CD4-positive, alpha-beta T cell (primary cell): ENCODE results near the gene MYH14. TPM values are rescaled to one million over a fixed set of nuclear protein-coding genes. Genes with fewer than 3 reads are reported as not detected.

Experiments used
- ATAC-seq: fragments of 200-7000 bp; cut with Tn5 transposase; one replicate; pipeline ENCODE4 v1.10.0; 2022; ENCODE audit warnings: mild to moderate bottlenecking; ENCODE audit not compliant: poor library complexity
- CTCF ChIA-PET: fragments of 350-600 bp; sonication (Branson Sonifier 250); formaldehyde crosslinking; loops from one replicate; lab custom pipeline; 2021; ENCODE audit warnings: antibody characterized with exemption, inconsistent platforms; lab: Charles Lee
- POLR2A ChIA-PET: fragments of 350-600 bp; sonication (Branson Sonifier 250); formaldehyde crosslinking; loops from one replicate; lab custom pipeline; 2021; ENCODE audit warnings: antibody characterized with exemption, inconsistent platforms; lab: Charles Lee
- DNase-seq, 14 experiments: peaks; one replicate each; pipeline ENCODE4 v3.0.0-alpha.2; 2013 to 2020; ENCODE audit warnings: mixed read lengths in 2 of 14
- H3K27ac ChIP-seq, 2 donors: one replicate each; pipeline versions ENCODE4 v1.5.1 to v1.7.0; 2013; ENCODE audit warnings: low read length in 2 of 2, low read depth in 1 of 2, mild to moderate bottlenecking in 1 of 2
- H3K27me3 ChIP-seq, 2 experiments: 1 replicate in 1 of 2; 2 replicates in 1 of 2; pipeline versions ENCODE4 v1.6.1 to v1.7.0; 2013; ENCODE audit warnings: low read length in 2 of 2, control low read depth in 1 of 2, mild to moderate bottlenecking in 1 of 2, moderate library complexity in 1 of 2; ENCODE audit not compliant: insufficient read depth in 2 of 2, control insufficient read depth in 1 of 2
- H3K36me3 ChIP-seq: one replicate; pipeline ENCODE4 v1.6.1; 2013; ENCODE audit warnings: low read length, control low read depth; ENCODE audit not compliant: insufficient read depth
- H3K4me1 ChIP-seq: one replicate; pipeline ENCODE4 v1.6.1; 2013; ENCODE audit warnings: low read length, control low read depth; ENCODE audit not compliant: insufficient read depth
- H3K4me3 ChIP-seq: one replicate; pipeline ENCODE4 v1.5.1; 2013; ENCODE audit warnings: mild to moderate bottlenecking, low read length, moderate library complexity
- H3K9me3 ChIP-seq, 2 experiments: 1 replicate in 1 of 2; 2 replicates in 1 of 2; pipeline versions ENCODE4 v1.6.1 to v1.7.0; 2013; ENCODE audit warnings: low read length in 2 of 2, mild to moderate bottlenecking in 2 of 2, control low read depth in 1 of 2, moderate library complexity in 1 of 2; ENCODE audit not compliant: control insufficient read depth in 1 of 2, insufficient read depth in 1 of 2
- H3K27ac Mint-ChIP-seq: one replicate; pipeline ENCODE4 v1.8.0; 2020; ENCODE audit warnings: mixed read lengths
- H3K27me3 Mint-ChIP-seq: one replicate; pipeline ENCODE4 v1.8.0; 2021; ENCODE audit warnings: mixed read lengths
- H3K36me3 Mint-ChIP-seq: one replicate; pipeline ENCODE4 v1.8.0; 2021; ENCODE audit warnings: low read depth, mixed read lengths
- H3K4me1 Mint-ChIP-seq: one replicate; pipeline ENCODE4 v1.8.0; 2021; ENCODE audit warnings: low read depth, mixed read lengths
- H3K4me3 Mint-ChIP-seq: one replicate; pipeline ENCODE4 v1.8.0; 2020; ENCODE audit warnings: mild to moderate bottlenecking, mixed read lengths
- H3K9me3 Mint-ChIP-seq: one replicate; pipeline ENCODE4 v1.8.0; 2020; ENCODE audit warnings: mixed read lengths
- intact Hi-C, 2 experiments: fragments of 100-400 bp; cut with DNase I in 1 of 2; cut with micrococcal nuclease in 1 of 2; formaldehyde crosslinking; loops; one replicate each; pipeline versions ENCODE4 v1.15.1 to v1.9.0; 2023 to 2025; cut with DNase I, micrococcal nuclease
- total RNA-seq, 174 experiments: library from RNA in 2 of 174; stranded (reverse) in 2 of 174; gene quantifications; one replicate each; pipeline ENCODE4 v1.2.3 and lab custom pipeline; 2021 to 2026
- TF ChIP-seq, protein P1 (sequence below): fragments of 200-600 bp; IDR thresholded peaks from one replicate; pipeline ENCODE4 v1.8.0; 2022; ENCODE audit warnings: antibody characterized with exemption, mild to moderate bottlenecking

The MYH14 gene
- total RNA-seq, 2 experiments from 2014 or later = not detected

DNA sequence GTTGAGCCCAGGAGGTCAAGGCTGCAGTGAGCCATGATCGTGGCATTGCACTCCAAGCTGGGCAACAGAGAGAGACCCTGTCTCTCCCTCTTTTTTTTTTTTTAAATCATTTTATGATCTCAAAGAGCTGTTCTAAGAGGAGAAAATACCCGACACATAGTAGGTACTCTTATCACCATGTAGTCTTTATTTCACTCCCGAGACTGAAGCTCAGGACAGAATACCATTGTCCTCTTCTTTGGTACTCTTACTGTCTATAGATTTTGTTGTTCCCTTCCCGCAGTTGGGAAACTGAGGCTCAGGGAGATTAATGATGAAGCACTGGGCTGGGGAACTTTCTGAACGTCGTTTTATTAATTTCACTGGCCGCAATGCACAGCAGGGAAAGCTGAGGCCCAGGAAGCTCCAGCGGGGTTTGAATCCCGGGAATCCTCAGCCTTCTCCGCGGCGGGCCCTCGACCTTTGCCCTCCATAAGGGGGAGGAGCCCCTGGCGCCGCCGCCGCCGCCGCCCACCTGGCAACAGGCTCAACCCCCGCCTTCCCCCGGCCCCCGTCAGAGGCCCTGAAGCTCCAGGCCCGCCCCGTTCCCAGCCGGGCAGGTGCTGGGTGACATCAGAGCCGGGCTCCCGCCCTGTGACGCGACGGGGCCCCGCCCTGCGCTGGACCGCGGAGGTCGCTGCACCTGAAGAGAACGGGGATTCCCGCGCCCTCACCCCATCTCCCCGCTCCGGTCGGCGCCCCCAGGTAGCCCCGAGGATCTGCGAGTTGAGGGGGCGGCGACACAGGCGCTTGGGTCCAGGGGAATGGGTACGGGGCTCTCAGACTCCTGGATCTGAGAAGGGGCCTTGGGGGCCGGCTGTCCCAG lies 1.6 kb downstream of the MYH14 start:
- peaks cover 64% of the 10 kb centered on the region for H3K27me3 Mint-ChIP-seq
- no peak for ATAC-seq
- ChIA-PET CTCF (no interaction called here), POLR2A (no interaction called here)
- H3K27ac ChIP-seq = no peak overlapping the region
- peaks cover 11% of the 10 kb centered on the region for H3K4me1 ChIP-seq
- no peak overlapping the region for H3K4me3 Mint-ChIP-seq
- no peaks in the 10 kb centered on the region for H3K36me3 Mint-ChIP-seq
- H3K4me3 ChIP-seq = no peak overlapping the region
- TF ChIP-seq, protein P1, sequence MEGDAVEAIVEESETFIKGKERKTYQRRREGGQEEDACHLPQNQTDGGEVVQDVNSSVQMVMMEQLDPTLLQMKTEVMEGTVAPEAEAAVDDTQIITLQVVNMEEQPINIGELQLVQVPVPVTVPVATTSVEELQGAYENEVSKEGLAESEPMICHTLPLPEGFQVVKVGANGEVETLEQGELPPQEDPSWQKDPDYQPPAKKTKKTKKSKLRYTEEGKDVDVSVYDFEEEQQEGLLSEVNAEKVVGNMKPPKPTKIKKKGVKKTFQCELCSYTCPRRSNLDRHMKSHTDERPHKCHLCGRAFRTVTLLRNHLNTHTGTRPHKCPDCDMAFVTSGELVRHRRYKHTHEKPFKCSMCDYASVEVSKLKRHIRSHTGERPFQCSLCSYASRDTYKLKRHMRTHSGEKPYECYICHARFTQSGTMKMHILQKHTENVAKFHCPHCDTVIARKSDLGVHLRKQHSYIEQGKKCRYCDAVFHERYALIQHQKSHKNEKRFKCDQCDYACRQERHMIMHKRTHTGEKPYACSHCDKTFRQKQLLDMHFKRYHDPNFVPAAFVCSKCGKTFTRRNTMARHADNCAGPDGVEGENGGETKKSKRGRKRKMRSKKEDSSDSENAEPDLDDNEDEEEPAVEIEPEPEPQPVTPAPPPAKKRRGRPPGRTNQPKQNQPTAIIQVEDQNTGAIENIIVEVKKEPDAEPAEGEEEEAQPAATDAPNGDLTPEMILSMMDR = no peak
- intact Hi-C loops = no loop called here
- no peaks in the 10 kb centered on the region for H3K4me1 Mint-ChIP-seq
- no peak overlapping the region for H3K27ac Mint-ChIP-seq
- peak in 2 of 14 experiments; percentile 9 to 28 for DNase-seq
- peaks cover 0 to 40% of the 10 kb centered on the region in 2 experiments for H3K9me3 ChIP-seq
- no peaks in the 10 kb centered on the region for H3K36me3 ChIP-seq
- H3K27me3 ChIP-seq = peaks cover 41 to 68% of the 10 kb centered on the region in 2 experiments
- no peaks in the 10 kb centered on the region for H3K9me3 Mint-ChIP-seq

DNA sequence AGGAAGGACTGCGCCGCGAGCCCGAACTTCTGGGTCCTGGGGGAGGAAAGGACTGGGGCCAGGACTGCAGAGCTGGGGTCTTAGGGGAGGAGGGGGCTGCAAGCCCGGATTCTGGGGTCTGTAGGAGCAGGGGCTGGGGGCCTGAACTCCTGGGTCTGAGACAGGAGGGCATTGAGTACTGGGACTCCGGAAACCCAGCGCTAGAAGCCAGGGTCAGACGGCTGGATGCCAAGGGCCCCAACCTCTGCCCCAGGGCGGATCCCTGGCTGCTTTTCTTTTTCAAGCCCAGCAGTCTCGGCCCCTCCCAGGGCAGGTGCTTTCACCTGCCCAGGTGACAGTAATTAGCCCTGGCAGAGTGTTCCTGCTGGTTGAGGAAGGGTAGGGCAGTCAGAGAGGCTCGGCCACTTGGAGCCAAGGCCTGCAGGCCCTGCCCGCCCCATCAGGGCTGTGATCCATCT lies 2.3 kb downstream of the MYH14 start:
- peaks cover 63% of the 10 kb centered on the region for H3K27me3 Mint-ChIP-seq
- no peak overlapping the region for H3K4me3 ChIP-seq
- H3K4me3 Mint-ChIP-seq = no peak overlapping the region
- H3K36me3 ChIP-seq = no peaks in the 10 kb centered on the region
- ATAC-seq (no peak), DNase-seq (no peak)
- H3K27me3 ChIP-seq = peaks cover 38 to 64% of the 10 kb centered on the region in 2 experiments
- H3K36me3 Mint-ChIP-seq = no peaks in the 10 kb centered on the region
- ChIA-PET POLR2A (no interaction called here), CTCF (no interaction called here)
- H3K27ac Mint-ChIP-seq = no peak overlapping the region
- intact Hi-C loops = no loop called here
- H3K9me3 ChIP-seq = peaks cover 0 to 47% of the 10 kb centered on the region in 2 experiments
- peaks cover 11% of the 10 kb centered on the region for H3K4me1 ChIP-seq
- H3K27ac ChIP-seq = no peak overlapping the region
- H3K4me1 Mint-ChIP-seq = no peaks in the 10 kb centered on the region
- H3K9me3 Mint-ChIP-seq = no peaks in the 10 kb centered on the region
- TF ChIP-seq, protein P1 = no peak

DNA sequence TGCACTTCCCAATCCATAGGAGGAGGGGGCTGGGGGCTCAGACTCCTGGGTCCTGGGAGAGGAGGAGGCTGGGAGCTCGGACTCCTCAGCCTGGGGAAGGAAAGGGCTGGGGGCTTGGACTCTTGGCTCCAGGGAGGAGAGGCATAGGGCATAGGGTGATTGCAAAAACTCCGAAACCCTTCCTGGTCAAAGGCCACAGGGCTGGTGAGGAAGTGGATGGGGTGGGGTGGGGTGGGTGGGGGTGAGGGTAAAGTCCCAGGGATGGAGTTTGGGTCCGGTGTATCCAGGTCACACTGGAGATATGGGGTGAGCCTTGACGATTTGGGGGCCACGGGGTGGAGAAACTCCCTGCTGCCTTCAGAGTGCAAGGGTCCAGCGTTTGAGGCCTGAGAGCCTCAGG lies 2.8 kb downstream of the MYH14 start:
- peaks cover 35 to 60% of the 10 kb centered on the region in 2 experiments for H3K27me3 ChIP-seq
- TF ChIP-seq, protein P1 = no peak
- peaks cover 2 to 48% of the 10 kb centered on the region in 2 experiments for H3K9me3 ChIP-seq
- peaks cover 11% of the 10 kb centered on the region for H3K4me1 ChIP-seq
- no peaks in the 10 kb centered on the region for H3K36me3 ChIP-seq
- ChIA-PET CTCF (no interaction called here), POLR2A (no interaction called here)
- H3K36me3 Mint-ChIP-seq = no peaks in the 10 kb centered on the region
- no peaks in the 10 kb centered on the region for H3K9me3 Mint-ChIP-seq
- no peak overlapping the region for H3K4me3 ChIP-seq
- no peaks in the 10 kb centered on the region for H3K4me1 Mint-ChIP-seq
- H3K27ac ChIP-seq = no peak overlapping the region
- ATAC-seq (no peak), DNase-seq (no peak)
- no peak overlapping the region for H3K4me3 Mint-ChIP-seq
- peaks cover 58% of the 10 kb centered on the region for H3K27me3 Mint-ChIP-seq
- intact Hi-C loops = no loop called here
- no peak overlapping the region for H3K27ac Mint-ChIP-seq
